Stomach (tissue), 9 donors: ENCODE measurements around the gene HADHB. TPM values are rescaled to one million over a fixed set of nuclear protein-coding genes. Genes with fewer than 3 reads are reported as not detected.

ENCODE experiments used
- DNase-seq, 2 donors: peaks; one replicate each; pipeline versions ENCODE4 v3.0.0 to v3.0.0-alpha.2; 2013 to 2019
- H3K27ac ChIP-seq, 5 donors: fragments of 200-600 bp in 4 of 5; sonication (generic) in 4 of 5; one replicate each; pipeline ENCODE4 v1.5.1; 2013 to 2019; ENCODE audit warnings: mild to moderate bottlenecking in 1 of 5, moderate library complexity in 1 of 5
- H3K27me3 ChIP-seq, 3 donors: fragments of 200-600 bp; sonication (generic); one replicate each; pipeline ENCODE4 v1.5.1; 2017 to 2019; ENCODE audit warnings: mixed run types in 1 of 3
- H3K36me3 ChIP-seq, 4 donors: fragments of 200-600 bp; sonication (generic); 1 replicate in 3 of 4; 2 replicates in 1 of 4; pipeline ENCODE4 v1.5.1; 2016 to 2019
- H3K4me1 ChIP-seq, 4 donors: fragments of 200-600 bp; sonication (generic); one replicate each; pipeline ENCODE4 v1.5.1; 2016 to 2019
- H3K4me3 ChIP-seq, 4 donors: fragments of 200-600 bp; sonication (generic) in 3 of 4; one replicate each; pipeline ENCODE4 v1.5.1; 2016 to 2019; ENCODE audit warnings: mild to moderate bottlenecking in 1 of 4
- H3K9me3 ChIP-seq, 4 donors: fragments of 200-600 bp; sonication (generic); one replicate each; pipeline ENCODE4 v1.5.1; 2016 to 2019
- CTCF ChIP-seq, 7 experiments: fragments of 450-650 bp in 4 of 7; fragments of 200-600 bp in 3 of 7; sonication (generic) in 3 of 7; IDR thresholded peaks; one replicate each; pipeline ENCODE4 v1.5.1; 2016 to 2019; ENCODE audit warnings: antibody characterized with exemption in 7 of 7, control low read depth in 2 of 7, mild to moderate bottlenecking in 1 of 7
- EP300 ChIP-seq: sonication (generic); formaldehyde crosslinking; IDR thresholded peaks from one replicate; pipeline ENCODE4 v1.6.1; 2017; ENCODE audit warnings: antibody characterized with exemption
- POLR2A ChIP-seq, 4 donors: fragments of 450-650 bp; IDR thresholded peaks; one replicate each; pipeline ENCODE4 v1.6.1; 2016; ENCODE audit warnings: antibody characterized with exemption in 4 of 4, control low read depth in 2 of 4, mild to moderate bottlenecking in 1 of 4, moderate library complexity in 1 of 4
- POLR2AphosphoS5 ChIP-seq, 3 donors: sonication (generic); formaldehyde crosslinking; IDR thresholded peaks; one replicate each; pipeline ENCODE4 v1.6.1; 2016; ENCODE audit warnings: antibody characterized with exemption in 3 of 3
- WGBS, 5 donors: extraction: QIAGEN DNeasy Blood & Tissue Kit in 3 of 5; methylation state at CpG; one replicate each; pipeline versions ENCODE4 v1.1.5 to v1.1.7; 2013 to 2018; 5-methylcytosine and 5-hydroxymethylcytosine counted together
- intact Hi-C: fragments of 100-400 bp; cut with DNase I; formaldehyde crosslinking; loops from one replicate; pipeline ENCODE4 v1.15.1; 2023; ENCODE audit warnings: low total_unique reads
- polyA plus RNA-seq, 3 donors: library from polyadenylated mRNA; stranded (reverse); fragments of 200-250 nt; gene quantifications; one replicate each; pipeline ENCODE4 v1.2.3, GENCODE V29; 2013
- total RNA-seq, 5 donors: library from RNA; depleted of rRNA; stranded (reverse); fragments of >200 nt; gene quantifications; one replicate each; pipeline versions ENCODE4 v1.1.0 to v1.2.3, GENCODE V29; 2014 to 2016
- donor health status: healthy with polysubstance abuse.
- donor health status: Bipolar disorder and iron deficiency.
- donor health status: healthy.

The HADHB gene
- total and polyA plus RNA-seq, 8 donors, result 70.4 to 178 (median 91.4) TPM

- H3K4me3 ChIP-seq, result peak overlapping the region; percentile 84 to 94 (median 92)
- TF ChIP-seq CTCF (IDR thresholded peaks at IDR 0.05) (no peak), POLR2AphosphoS5 (IDR thresholded peaks at IDR 0.05) (no peak), EP300 (no peak), POLR2A (IDR thresholded peaks at IDR 0.05) (no peak)
- peak overlapping the region; percentile 94 to 98 (median 96) for H3K27ac ChIP-seq
- no peaks in the 10 kb centered on the region for H3K27me3 ChIP-seq
- peak in 1 of 2 donors; percentile 36 for DNase-seq
- 0 to 1% (median 0%) methylated on average over 21 of the region's 21 CpGs for WGBS, 5 donors
- intact Hi-C loops, result loop anchor here (10.0 kb wide), 1 partner anchor 80 kb away; no protein-coding TSS in a partner anchor
- H3K4me1 ChIP-seq, result peaks cover 34 to 77% (median 61%) of the 10 kb centered on the region in 4 donors
- no peaks in the 10 kb centered on the region for H3K36me3 ChIP-seq
- no peaks in the 10 kb centered on the region for H3K9me3 ChIP-seq
Measured at GRCh38 chr2:26245231-26245732, 543 bp downstream of the HADHB start.

- intact Hi-C loops, result loop anchor here (10.0 kb wide), 1 partner anchor 79 kb away; no protein-coding TSS in a partner anchor
- peak in 1 of 2 donors; percentile 8 for DNase-seq
- no peak for TF ChIP-seq POLR2AphosphoS5 (IDR thresholded peaks at IDR 0.05)
- TF ChIP-seq EP300, result no peak
- no peak for TF ChIP-seq POLR2A (IDR thresholded peaks at IDR 0.05)
- no peak for TF ChIP-seq CTCF (IDR thresholded peaks at IDR 0.05)
- no peaks in the 10 kb centered on the region for H3K36me3 ChIP-seq
- H3K27ac ChIP-seq, result peak overlapping the region in 3 of 5 donors; percentile 95 to 98 (median 96)
- H3K4me1 ChIP-seq, result peaks cover 28 to 73% (median 56%) of the 10 kb centered on the region in 4 donors
- H3K27me3 ChIP-seq, result no peaks in the 10 kb centered on the region
- H3K4me3 ChIP-seq, result peak overlapping the region; percentile 84 to 94 (median 92)
- no peaks in the 10 kb centered on the region for H3K9me3 ChIP-seq
- 15 to 24% (median 16%) methylated on average over 3 of the region's 3 CpGs for WGBS, 5 donors
Measured at GRCh38 chr2:26245810-26246209, 1.1 kb downstream of the HADHB start.

GRCh38 chr2:26246818-26247217 is 2.1 kb downstream of the HADHB start:
- Histone ChIP-seq H3K36me3 (no peaks in the 10 kb centered on the region), H3K27me3 (no peaks in the 10 kb centered on the region), H3K4me1 (peaks cover 25 to 73% (median 50%) of the 10 kb centered on the region in 4 donors), H3K4me3 (no peak overlapping the region), H3K9me3 (no peaks in the 10 kb centered on the region), H3K27ac (peak overlapping the region in 1 of 5 donors; percentile 96)
- TF ChIP-seq POLR2A (IDR thresholded peaks at IDR 0.05), result no peak
- TF ChIP-seq EP300, result no peak
- no peak for TF ChIP-seq POLR2AphosphoS5 (IDR thresholded peaks at IDR 0.05)
- no peak for TF ChIP-seq CTCF (IDR thresholded peaks at IDR 0.05)
- intact Hi-C loops, result loop anchor here (10.0 kb wide), 1 partner anchor 78 kb away; no protein-coding TSS in a partner anchor
- no peak for DNase-seq
- 78 to 84% (median 81%) methylated on average over 9 of the region's 9 CpGs for WGBS, 5 donors

GRCh38 chr2:26249625-26250024 is 4.9 kb downstream of the HADHB start:
- 80 to 84% (median 83%) methylated on average over 2 of the region's 2 CpGs for WGBS, 5 donors
- intact Hi-C loops, result loop anchor here (10.0 kb wide), 1 partner anchor 75 kb away; no protein-coding TSS in a partner anchor
- peaks cover 0 to 3% (median 0%) of the 10 kb centered on the region in 4 donors for H3K36me3 ChIP-seq
- peaks cover 13 to 82% (median 49%) of the 10 kb centered on the region in 4 donors for H3K4me1 ChIP-seq
- no peaks in the 10 kb centered on the region for H3K27me3 ChIP-seq
- H3K4me3 ChIP-seq, result no peak overlapping the region
- no peak overlapping the region for H3K27ac ChIP-seq
- no peak for TF ChIP-seq CTCF (IDR thresholded peaks at IDR 0.05)
- no peak for TF ChIP-seq POLR2A (IDR thresholded peaks at IDR 0.05)
- TF ChIP-seq EP300, result no peak
- TF ChIP-seq POLR2AphosphoS5 (IDR thresholded peaks at IDR 0.05), result no peak
- DNase-seq, result no peak
- H3K9me3 ChIP-seq, result no peaks in the 10 kb centered on the region
